Erythroblast (primary cell): ENCODE measurements around the gene CYP3A5.

Experiments
- GATA1 ChIP-seq: IDR thresholded peaks from 2 replicates; pipeline ENCODE4 v1.6.1; 2011; ENCODE audit warnings: low read depth, mild to moderate bottlenecking, control low read depth, low read length, moderate library complexity
- POLR2A ChIP-seq: IDR thresholded peaks from 2 replicates; pipeline ENCODE4 v1.6.1; 2011; ENCODE audit warnings: mild to moderate bottlenecking, low read length

- TF ChIP-seq POLR2A (no peak), GATA1 (no peak)
Observed at GRCh38 chr7:99606531-99606930, 73.3 kb downstream of the CYP3A5 start.
